ENCODE results near the gene NR1I2. TPM values are rescaled to one million over a fixed set of nuclear protein-coding genes. Genes with fewer than 3 reads are reported as not detected.
A peak's percentile ranks its signal among the peaks of the same experiment; 100 is the strongest.

NR1I2 gene
- total and polyA plus RNA-seq, 8 donors = 0.12 to 0.91 (median 0.44) TPM

- intact Hi-C loops (cut with DNase I) = no loop called here
- Histone ChIP-seq H3K36me3 (no peaks in the 10 kb centered on the region), H3K27me3 (no peaks in the 10 kb centered on the region), H3K4me1 (no peaks in the 10 kb centered on the region), H3K9me3 (no peaks in the 10 kb centered on the region), H3K27ac (no peak overlapping the region), H3K4me3 (no peak overlapping the region)
- ATAC-seq (peak; percentile 48), DNase-seq (no peak)
- no peak for TF ChIP-seq CTCF (IDR thresholded peaks at IDR 0.05)
Measured at GRCh38 chr3:119783883-119784282, 2.0 kb downstream of the NR1I2 start.

- no peak for ATAC-seq
- H3K4me1 ChIP-seq = no peaks in the 10 kb centered on the region
- H3K27me3 ChIP-seq = no peaks in the 10 kb centered on the region
- no peak overlapping the region for H3K27ac ChIP-seq
- no peaks in the 10 kb centered on the region for H3K36me3 ChIP-seq
- intact Hi-C loops (cut with DNase I) = no loop called here
- H3K9me3 ChIP-seq = no peaks in the 10 kb centered on the region
- no peak overlapping the region for H3K4me3 ChIP-seq
- TF ChIP-seq CTCF (IDR thresholded peaks at IDR 0.05) = no peak
- no peak for DNase-seq
Measured at GRCh38 chr3:119786409-119786808, 4.5 kb downstream of the NR1I2 start.

GRCh38 chr3:119790369-119790768 lies 8.5 kb downstream of the NR1I2 start:
- intact Hi-C loops (cut with DNase I) = no loop called here
- Histone ChIP-seq H3K9me3 (no peaks in the 10 kb centered on the region), H3K27me3 (no peaks in the 10 kb centered on the region), H3K27ac (no peak overlapping the region), H3K36me3 (no peaks in the 10 kb centered on the region), H3K4me1 (no peaks in the 10 kb centered on the region), H3K4me3 (no peak overlapping the region)
- DNase-seq = no peak
- TF ChIP-seq CTCF (IDR thresholded peaks at IDR 0.05) = no peak
- no peak for ATAC-seq

GRCh38 chr3:119792270-119792669 lies 10.4 kb downstream of the NR1I2 start:
- intact Hi-C loops (cut with DNase I) = no loop called here
- ATAC-seq (no peak), DNase-seq (no peak)

GRCh38 chr3:119794401-119794800 lies 12.5 kb downstream of the NR1I2 start:
- no peaks in the 10 kb centered on the region for H3K36me3 ChIP-seq
- no peak overlapping the region for H3K4me3 ChIP-seq
- H3K9me3 ChIP-seq = no peaks in the 10 kb centered on the region
- DNase-seq (no peak), ATAC-seq (no peak)
- intact Hi-C loops (cut with DNase I) = no loop called here
- H3K27ac ChIP-seq = no peak overlapping the region
- H3K27me3 ChIP-seq = no peaks in the 10 kb centered on the region
- no peak for TF ChIP-seq CTCF (IDR thresholded peaks at IDR 0.05)
- no peaks in the 10 kb centered on the region for H3K4me1 ChIP-seq

More at GRCh38 chr3:119792270-119792669, 10.4 kb downstream of the NR1I2 start:
- H3K27me3 ChIP-seq = no peaks in the 10 kb centered on the region
- H3K36me3 ChIP-seq = no peaks in the 10 kb centered on the region
- H3K9me3 ChIP-seq = no peaks in the 10 kb centered on the region
- no peaks in the 10 kb centered on the region for H3K4me1 ChIP-seq
- H3K27ac ChIP-seq = no peak overlapping the region
- no peak overlapping the region for H3K4me3 ChIP-seq
- no peak for TF ChIP-seq CTCF (IDR thresholded peaks at IDR 0.05)
